Sigmoid colon (tissue), 4 donors: ENCODE results near the gene TNC.

ENCODE experiments used
- CTCF ChIP-seq, 4 experiments: fragments of 450-650 bp in 3 of 4; fragments of 200-600 bp in 1 of 4; IDR thresholded peaks; one replicate each; pipeline ENCODE4 v1.5.1; 2016 to 2019; ENCODE audit warnings: antibody characterized with exemption in 4 of 4, mild to moderate bottlenecking in 3 of 4, moderate library complexity in 2 of 4
- EP300 ChIP-seq, 4 donors: sonication (generic); formaldehyde crosslinking; IDR thresholded peaks; one replicate each; pipeline ENCODE4 v1.6.1; 2017; ENCODE audit warnings: antibody characterized with exemption in 4 of 4
- POLR2A ChIP-seq, 2 donors: fragments of 450-650 bp; IDR thresholded peaks; one replicate each; pipeline ENCODE4 v1.6.1; 2016; ENCODE audit warnings: antibody characterized with exemption in 2 of 2, mild to moderate bottlenecking in 2 of 2, moderate library complexity in 2 of 2
- POLR2AphosphoS5 ChIP-seq, 4 donors: sonication (generic); formaldehyde crosslinking; IDR thresholded peaks; one replicate each; pipeline ENCODE4 v1.6.1; 2017; ENCODE audit warnings: antibody characterized with exemption in 4 of 4

GRCh38 chr9:115126404-115126803 lies 8.4 kb upstream of the TNC start:
- TF ChIP-seq POLR2AphosphoS5 (IDR thresholded peaks at IDR 0.05) (no peak), EP300 (IDR thresholded peaks at IDR 0.05) (no peak), CTCF (IDR thresholded peaks at IDR 0.05) (no peak), POLR2A (IDR thresholded peaks at IDR 0.05) (no peak)
